Natural killer cell (primary cell): ENCODE measurements around the gene ABHD16A. TPM values are rescaled to one million over a fixed set of nuclear protein-coding genes. Genes with fewer than 3 reads are reported as not detected.
A peak's percentile ranks its signal among the peaks of the same experiment; 100 is the strongest.

Source experiments
- ATAC-seq, 3 donors: fragments of 150-1000 bp in 2 of 3; fragments of 200-7000 bp in 1 of 3; cut with Tn5 transposase; 1 replicate in 1 of 3; 2 replicates in 2 of 3; pipeline ENCODE4 v1.10.0; 2021; ENCODE audit warnings: mild to moderate bottlenecking in 2 of 3, moderate library complexity in 2 of 3
- DNase-seq, 2 donors: peaks; one replicate each; pipeline versions ENCODE4 v3.0.0 to v3.0.0-alpha.2; 2013 to 2021; ENCODE audit warnings: mixed read lengths in 1 of 2
- H3K27ac ChIP-seq: one replicate; pipeline ENCODE4 v1.5.1; 2013; ENCODE audit warnings: mild to moderate bottlenecking, low read length
- H3K27me3 ChIP-seq: one replicate; pipeline ENCODE4 v1.6.1; 2013; ENCODE audit warnings: low read length; ENCODE audit not compliant: control insufficient read depth, insufficient read depth
- H3K36me3 ChIP-seq: one replicate; pipeline ENCODE4 v1.6.1; 2013; ENCODE audit warnings: low read length; ENCODE audit not compliant: control insufficient read depth, insufficient read depth
- H3K4me1 ChIP-seq: one replicate; pipeline ENCODE4 v1.6.1; 2013; ENCODE audit warnings: low read length; ENCODE audit not compliant: control insufficient read depth, insufficient read depth
- H3K4me3 ChIP-seq: one replicate; pipeline ENCODE4 v1.5.1; 2013; ENCODE audit warnings: low read length
- H3K9me3 ChIP-seq: one replicate; pipeline ENCODE4 v1.6.1; 2013; ENCODE audit warnings: low read length; ENCODE audit not compliant: control insufficient read depth, insufficient read depth
- H3K27ac Mint-ChIP-seq, 2 donors: one replicate each; pipeline ENCODE4 v1.8.0; 2022; ENCODE audit warnings: mild to moderate bottlenecking in 2 of 2, mixed read lengths in 2 of 2, moderate library complexity in 1 of 2
- H3K27me3 Mint-ChIP-seq, 2 donors: one replicate each; pipeline ENCODE4 v1.8.0; 2022; ENCODE audit warnings: low read depth in 2 of 2, mixed read lengths in 2 of 2
- H3K36me3 Mint-ChIP-seq: one replicate; pipeline ENCODE4 v1.8.0; 2022; ENCODE audit warnings: mixed read lengths
- H3K4me1 Mint-ChIP-seq, 2 donors: one replicate each; pipeline ENCODE4 v1.8.0; 2022; ENCODE audit warnings: mixed read lengths in 2 of 2
- H3K4me3 Mint-ChIP-seq: one replicate; pipeline ENCODE4 v1.8.0; 2022; ENCODE audit warnings: mild to moderate bottlenecking, moderate library complexity, mixed read lengths
- H3K9me3 Mint-ChIP-seq, 2 donors: one replicate each; pipeline ENCODE4 v1.8.0; 2022; ENCODE audit warnings: mixed read lengths in 2 of 2
- CTCF ChIP-seq: fragments of 200-600 bp; IDR thresholded peaks from one replicate; pipeline ENCODE4 v1.8.0; 2022; ENCODE audit warnings: antibody characterized with exemption
- WGBS: methylation state at CpG from one replicate; pipeline ENCODE4 v1.1.7; 2013; ENCODE audit warnings: missing lambda C conversion rate; ENCODE audit not compliant: insufficient coverage; 5-methylcytosine and 5-hydroxymethylcytosine counted together
- intact Hi-C: fragments of 100-400 bp; cut with micrococcal nuclease; formaldehyde crosslinking; loops from one replicate; pipeline ENCODE4 v1.14.2; 2022
- total RNA-seq, 4 donors: library from RNA; stranded (reverse); fragments of 120-200 nt in 1 of 4; gene quantifications; one replicate each; pipeline versions ENCODE4 v1.2.3 to v1.2.4, GENCODE V29; 2013 to 2022

ABHD16A gene
- total RNA-seq, 3 donors from 2014 or later (not counting 1 experiment from before 2014, with no cell fraction given), result 92.0 to 97.6 (median 94.2) TPM

GRCh38 chr6:31729515-31729978 lies 26.4 kb upstream of the ABHD16A start:
- Histone ChIP-seq H3K27ac (peak overlapping the region; percentile 64), H3K4me1 (peaks cover 65% of the 10 kb centered on the region), H3K4me3 (peak overlapping the region; percentile 75), H3K9me3 (no peaks in the 10 kb centered on the region), H3K36me3 (peaks cover 49% of the 10 kb centered on the region), H3K27me3 (no peaks in the 10 kb centered on the region)
- Mint-ChIP-seq H3K4me1 (peaks cover 52 to 72% of the 10 kb centered on the region in 2 donors), H3K36me3 (peaks cover 16% of the 10 kb centered on the region), H3K4me3 (peak overlapping the region; percentile 97), H3K27ac (peak overlapping the region; percentile 90 to 91), H3K9me3 (no peaks in the 10 kb centered on the region), H3K27me3 (no peaks in the 10 kb centered on the region)
- intact Hi-C loops, result loop anchor here (1.0 kb wide), 1 partner anchor 40 kb away; no protein-coding TSS in a partner anchor
- TF ChIP-seq CTCF, result peak; percentile 93
- DNase-seq, result peak; percentile 81 to 90
- ATAC-seq, result peak; percentile 69 to 83 (median 74)
- under 1% methylated on average over 28 of the region's 29 CpGs for WGBS

GRCh38 chr6:31728767-31729514 lies 25.8 kb upstream of the ABHD16A start, which contains the start of gene DDAH2:
Gene DDAH2 (minus strand): TSS chr6:31729299. CDS start chr6:31729161, 138 bp downstream.
- Mint-ChIP-seq H3K27ac (peak within 1 kb of the TSS; percentile 90 to 91), H3K4me1 (peaks cover 56 to 70% of the 10 kb centered on the region in 2 donors), H3K9me3 (no peaks in the 10 kb centered on the region), H3K27me3 (no peaks in the 10 kb centered on the region), H3K4me3 (peak within 1 kb of the TSS; percentile 97), H3K36me3 (peaks cover 16% of the 10 kb centered on the region)
- peak within 1 kb of the TSS; percentile 75 for H3K4me3 ChIP-seq
- no peak for TF ChIP-seq CTCF
- no peaks in the 10 kb centered on the region for H3K27me3 ChIP-seq
- peak within 1 kb of the TSS; percentile 64 for H3K27ac ChIP-seq
- peak; percentile 20 to 36 (median 23) for ATAC-seq
- no peaks in the 10 kb centered on the region for H3K9me3 ChIP-seq
- intact Hi-C loops, result loop anchor here (1.0 kb wide), 1 partner anchor 40 kb away; no protein-coding TSS in a partner anchor
- WGBS, result 37% methylated on average over 31 of the region's 36 CpGs
- H3K4me1 ChIP-seq, result peaks cover 62% of the 10 kb centered on the region
- no peak for DNase-seq
- H3K36me3 ChIP-seq, result peaks cover 45% of the 10 kb centered on the region

- intact Hi-C loops, result no loop called here
- WGBS, result 86% methylated on average over 41 of the region's 41 CpGs
- H3K4me1 Mint-ChIP-seq, result peaks cover 56 to 70% of the 10 kb centered on the region in 2 donors
Observed at GRCh38 chr6:31727717-31728671, 24.9 kb upstream of the ABHD16A start.

More at GRCh38 chr6:31727717-31728671, 24.9 kb upstream of the ABHD16A start:
- H3K9me3 ChIP-seq, result no peaks in the 10 kb centered on the region
- Mint-ChIP-seq H3K27ac (peak overlapping the region; percentile 90 to 91), H3K9me3 (no peaks in the 10 kb centered on the region), H3K27me3 (no peaks in the 10 kb centered on the region), H3K4me3 (peak overlapping the region; percentile 97), H3K36me3 (peaks cover 16% of the 10 kb centered on the region)
- no peak overlapping the region for H3K4me3 ChIP-seq
- H3K27ac ChIP-seq, result peak overlapping the region; percentile 63
- peaks cover 36% of the 10 kb centered on the region for H3K36me3 ChIP-seq
- H3K4me1 ChIP-seq, result peaks cover 62% of the 10 kb centered on the region
- ATAC-seq, result peak in 1 of 3 donors; percentile 18
- peak in 1 of 2 donors; percentile 42 for DNase-seq
- TF ChIP-seq CTCF, result no peak
- no peaks in the 10 kb centered on the region for H3K27me3 ChIP-seq
